H1 (cell line): ENCODE data around the gene OGDHL.
A peak's percentile ranks its signal among the peaks of the same experiment; 100 is the strongest.

Experiments used
- CEBPB ChIP-seq: IDR thresholded peaks from 2 replicates; pipeline ENCODE4 v1.6.1; 2012; ENCODE audit warnings: low read depth, low read length
- CTCF ChIP-seq, 3 experiments: IDR thresholded peaks; 1 replicate in 2 of 3; 2 replicates in 1 of 3; pipeline versions ENCODE4 v1.5.1 to v1.6.1; 2011; ENCODE audit warnings: low read length in 3 of 3, mild to moderate bottlenecking in 3 of 3, inconsistent platforms in 2 of 3, low read depth in 1 of 3, moderate library complexity in 1 of 3; ENCODE audit not compliant: insufficient read depth in 1 of 3; ENCODE audit errors: control extremely low read depth in 1 of 3
- EZH2 ChIP-seq: fragments of 200-600 bp; sonication (generic); IDR thresholded peaks from 2 replicates; pipeline ENCODE4 v1.7.1; 2012; ENCODE audit warnings: low read depth, mild to moderate bottlenecking, moderate library complexity, low read length, inconsistent platforms; ENCODE audit not compliant: severe bottlenecking
- POLR2AphosphoS5 ChIP-seq: IDR thresholded peaks from 2 replicates; pipeline ENCODE4 v1.6.1; 2011; ENCODE audit warnings: low read depth, low read length

DNA sequence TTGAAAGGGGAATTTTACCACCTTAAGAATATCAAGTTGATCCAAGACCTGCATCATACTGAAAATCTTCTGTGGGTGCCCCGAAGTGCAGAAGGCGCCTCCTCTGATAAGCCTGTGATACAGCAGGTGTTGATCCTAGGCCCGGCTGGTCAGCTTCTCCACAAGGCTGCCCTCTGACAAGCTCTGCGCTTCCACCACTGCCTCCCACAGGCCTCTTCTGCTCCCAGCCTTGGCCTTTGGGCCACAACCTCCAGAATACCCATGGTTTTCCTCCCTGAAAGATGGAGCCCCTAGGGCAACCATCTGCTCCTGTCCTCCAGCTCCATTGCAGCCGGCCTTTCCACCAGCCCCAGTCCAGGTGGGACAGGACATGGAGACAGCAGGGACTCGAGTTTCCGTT is 5.6 kb upstream of the OGDHL start:
- peak; percentile 18 to 41 (median 35) for TF ChIP-seq CTCF (IDR thresholded peaks at IDR 0.05; ENCODE audit: control extremely low read depth in 1 of 3, insufficient read depth in 1 of 3, low read depth in 1 of 3, low read length in 3 of 3)
- TF ChIP-seq EZH2 = no peak
- TF ChIP-seq CEBPB = no peak
- TF ChIP-seq POLR2AphosphoS5 = no peak
